ENCODE data around the gene OR6Y1.
A peak's percentile ranks its signal among the peaks of the same experiment; 100 is the strongest.

OR6Y1 gene

GRCh38 chr1:158554352-158554751, at the start of gene OR6Y1:
TSS of gene OR6Y1 (minus strand) at chr1:158554405. CDS start at chr1:158548105, 6,300 bp downstream.
- ATAC-seq, result no peak

- no peak for ATAC-seq
Observed at GRCh38 chr1:158600735-158601134, 46.5 kb upstream of the OR6Y1 start.

GRCh38 chr1:158586942-158587341, 32.7 kb upstream of the OR6Y1 start:
- no peak for ATAC-seq

GRCh38 chr1:158583962-158584361, 29.8 kb upstream of the OR6Y1 start:
- ATAC-seq, result no peak

GRCh38 chr1:158579733-158580132, 25.5 kb upstream of the OR6Y1 start, which contains the start of gene OR10X1:
TSS of gene OR10X1 (minus strand) at chr1:158579899. CDS start at chr1:158579899, 0 bp downstream.
- ATAC-seq, result no peak

- ATAC-seq, result no peak
Observed at GRCh38 chr1:158577561-158577960, 23.4 kb upstream of the OR6Y1 start.

- no peak for ATAC-seq
Observed at GRCh38 chr1:158572226-158572625, 18.0 kb upstream of the OR6Y1 start.

GRCh38 chr1:158570480-158570879, 16.3 kb upstream of the OR6Y1 start, which contains the start of gene OR6P1:
TSS of gene OR6P1 (minus strand) at chr1:158570580. CDS start at chr1:158563604, 6,976 bp downstream.
- ATAC-seq, result no peak

GRCh38 chr1:158564608-158565007, 10.4 kb upstream of the OR6Y1 start:
- ATAC-seq, result no peak

GRCh38 chr1:158563853-158564252, 9.6 kb upstream of the OR6Y1 start:
- no peak for ATAC-seq

- no peak for ATAC-seq
Observed at GRCh38 chr1:158559696-158560095, 5.5 kb upstream of the OR6Y1 start.

GRCh38 chr1:158552296-158552695, 1.9 kb downstream of the OR6Y1 start:
- no peak for ATAC-seq

- no peak for ATAC-seq
Observed at GRCh38 chr1:158547533-158547932, 6.7 kb downstream of the OR6Y1 start.

- no peak for ATAC-seq
Observed at GRCh38 chr1:158537609-158538008, 16.6 kb downstream of the OR6Y1 start.

- ATAC-seq, result no peak
Observed at GRCh38 chr1:158534496-158534895, 19.7 kb downstream of the OR6Y1 start.

- ATAC-seq, result no peak
Observed at GRCh38 chr1:158527190-158527815, 26.9 kb downstream of the OR6Y1 start.

- ATAC-seq, result no peak
Observed at GRCh38 chr1:158521666-158522058, 32.5 kb downstream of the OR6Y1 start.

GRCh38 chr1:158520955-158521665, 33.1 kb downstream of the OR6Y1 start:
- ATAC-seq, result no peak

- ATAC-seq, result no peak
Observed at GRCh38 chr1:158520021-158520420, 34.2 kb downstream of the OR6Y1 start.

GRCh38 chr1:158516966-158517365, 37.2 kb downstream of the OR6Y1 start:
- no peak for ATAC-seq

GRCh38 chr1:158509471-158510156, 44.6 kb downstream of the OR6Y1 start:
- ATAC-seq, result no peak

GRCh38 chr1:158507511-158507910, 46.7 kb downstream of the OR6Y1 start:
- no peak for ATAC-seq

- ATAC-seq, result peak in 1 of 2 donors; percentile 45
Observed at GRCh38 chr1:158506369-158506987, 47.7 kb downstream of the OR6Y1 start.

Data from activated CD4-positive, CD25-positive, alpha-beta regulatory T cell treated with anti-CD3 and anti-CD28 coated beads, Interleukin-2, amount 50 U/mL, for 24 hours (primary cell).